ENCODE data around the gene TUSC2.

The TUSC2 gene

GRCh38 chr3:50340448-50341329, 12.7 kb upstream of the TUSC2 start, which contains the start of gene RASSF1:
TSS of gene RASSF1 (minus strand) at chr3:50340836. CDS start at chr3:50340805, 31 bp downstream.
- TF ChIP-seq CTCF (IDR thresholded peaks at IDR 0.05; ENCODE audit: low read depth, low read length): no peak
- H3K4me3 ChIP-seq (ENCODE audit: low read depth, low read length): peak within 1 kb of the TSS; percentile 64

GRCh38 chr3:50340147-50340447, 12.1 kb upstream of the TUSC2 start:
- H3K4me3 ChIP-seq (ENCODE audit: low read depth, low read length): peak overlapping the region; percentile 64

GRCh38 chr3:50339485-50340146, 11.6 kb upstream of the TUSC2 start:
- peak overlapping the region; percentile 64 for H3K4me3 ChIP-seq (ENCODE audit: low read depth, low read length)
- no peak for TF ChIP-seq CTCF (IDR thresholded peaks at IDR 0.05; ENCODE audit: low read depth, low read length)

More at GRCh38 chr3:50340147-50340447, 12.1 kb upstream of the TUSC2 start:
- no peak for TF ChIP-seq CTCF (IDR thresholded peaks at IDR 0.05; ENCODE audit: low read depth, low read length)

GRCh38 chr3:50338965-50339364, 10.9 kb upstream of the TUSC2 start:
- no peak overlapping the region for H3K4me3 ChIP-seq (ENCODE audit: low read depth, low read length)
- TF ChIP-seq CTCF (IDR thresholded peaks at IDR 0.05; ENCODE audit: low read depth, low read length): no peak

GRCh38 chr3:50337175-50337861, 9.3 kb upstream of the TUSC2 start:
- no peak for TF ChIP-seq CTCF (IDR thresholded peaks at IDR 0.05; ENCODE audit: low read depth, low read length)

GRCh38 chr3:50336452-50337174, 8.6 kb upstream of the TUSC2 start:
- no peak for TF ChIP-seq CTCF (IDR thresholded peaks at IDR 0.05; ENCODE audit: low read depth, low read length)
- H3K4me3 ChIP-seq (ENCODE audit: low read depth, low read length): peak overlapping the region; percentile 80

More at GRCh38 chr3:50337175-50337861, 9.3 kb upstream of the TUSC2 start:
- peak overlapping the region; percentile 80 for H3K4me3 ChIP-seq (ENCODE audit: low read depth, low read length)

Data from WI38 (cell line).